GM19467 (cell line): ENCODE measurements around the gene KIRREL3.
"Not testable (repeated sequence)": the region's sequence is repeated elsewhere in the genome, so short reads cannot be mapped to it uniquely, and the experiment has no call there.

Experiments
- ATAC-seq: cut with Tn5 transposase; IDR thresholded peaks from one replicate; pipeline ENCODE4 v1.9.1; 2021; ENCODE audit warnings: mild to moderate bottlenecking, moderate library complexity; ENCODE audit not compliant: unreplicated experiment

Gene KIRREL3

DNA sequence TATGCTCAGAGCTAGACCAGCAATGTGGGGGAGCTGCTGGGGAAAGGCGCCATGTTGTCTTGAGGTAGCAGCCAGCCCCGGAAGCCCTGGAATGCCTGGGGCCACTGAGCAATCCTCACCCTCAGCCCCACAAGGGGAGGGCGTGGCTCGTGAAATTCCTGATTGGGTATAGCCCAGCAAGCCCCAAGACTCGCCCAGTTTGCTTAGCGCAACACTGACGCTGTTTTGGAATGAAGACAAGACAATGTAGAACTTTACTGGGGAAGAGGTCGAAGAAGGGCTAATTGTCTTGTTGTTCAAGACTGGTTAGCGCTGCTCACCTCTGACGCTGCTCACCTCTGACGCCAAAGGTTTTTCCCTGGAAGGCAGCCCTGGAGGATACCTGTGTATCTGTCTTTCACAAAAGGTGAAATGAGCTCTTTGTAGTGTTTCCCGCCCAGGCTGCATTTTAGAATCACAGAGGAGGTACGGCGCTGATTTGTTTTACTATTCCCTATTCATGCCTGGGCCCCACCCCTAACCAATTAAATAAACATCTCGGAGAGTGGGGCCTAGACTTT is 597.5 kb downstream of the KIRREL3 start:
- ATAC-seq: no peak

DNA sequence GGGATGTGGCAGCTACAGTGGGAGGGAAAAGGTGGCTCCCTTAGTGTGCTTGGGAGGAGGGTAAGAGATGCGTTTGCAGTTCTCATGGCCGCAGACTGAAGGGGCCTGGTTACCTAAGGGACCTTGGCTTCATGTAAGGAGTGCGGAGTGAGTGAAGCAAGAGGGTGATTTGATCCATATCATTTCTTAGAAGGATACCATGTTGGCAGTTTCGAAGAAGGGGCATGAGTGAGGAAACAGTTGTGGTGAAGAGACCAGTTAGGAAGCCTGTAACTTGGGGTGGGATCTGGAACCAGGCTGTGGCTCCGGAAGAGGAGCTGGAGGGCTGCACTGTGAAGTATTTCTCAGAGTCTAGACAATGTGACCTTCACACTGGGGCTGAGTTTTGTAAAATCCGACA is 600.1 kb downstream of the KIRREL3 start:
- no peak for ATAC-seq

- ATAC-seq: no peak
Observed at GRCh38 chr11:126400019-126400418, 600.6 kb downstream of the KIRREL3 start.

DNA sequence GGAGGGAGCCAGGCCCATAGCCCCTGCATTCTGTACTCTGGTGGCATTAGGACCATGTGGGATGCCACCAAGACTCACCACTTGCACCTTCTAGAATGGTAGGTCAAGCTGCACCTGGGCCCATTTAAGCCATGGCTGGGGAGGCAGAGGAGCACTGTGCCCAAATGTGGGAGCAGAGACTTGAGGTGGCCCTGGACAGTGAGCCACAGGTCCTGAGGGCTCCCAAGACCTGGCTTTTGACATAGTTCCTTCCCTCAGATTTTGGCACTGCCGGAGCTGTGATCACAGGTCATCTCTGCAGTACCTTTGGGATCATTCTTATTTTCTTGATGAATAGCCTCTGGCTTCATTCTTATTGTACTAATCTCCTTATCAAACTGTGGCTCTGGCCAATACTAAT is 601.8 kb downstream of the KIRREL3 start:
- ATAC-seq: no peak

DNA sequence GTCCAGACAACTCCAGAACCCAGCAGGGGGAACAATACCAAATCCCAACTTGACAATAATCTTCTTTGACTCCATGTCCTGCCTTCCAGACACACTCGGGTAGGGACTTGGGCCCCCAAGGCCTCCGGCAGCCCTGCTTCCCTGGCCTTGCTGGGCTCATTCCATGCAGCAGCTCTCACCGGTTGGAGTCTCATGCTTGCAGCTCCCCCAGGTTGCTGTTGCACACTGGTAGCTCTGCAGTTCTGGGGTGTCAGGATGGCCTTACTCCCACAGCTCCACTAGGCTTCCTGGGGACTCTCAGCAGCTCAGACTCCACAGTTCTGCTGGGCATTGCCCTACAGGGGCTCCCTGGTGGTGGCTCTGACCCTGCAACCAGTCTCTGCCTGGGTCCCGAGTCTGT is 602.3 kb downstream of the KIRREL3 start:
- no peak for ATAC-seq

DNA sequence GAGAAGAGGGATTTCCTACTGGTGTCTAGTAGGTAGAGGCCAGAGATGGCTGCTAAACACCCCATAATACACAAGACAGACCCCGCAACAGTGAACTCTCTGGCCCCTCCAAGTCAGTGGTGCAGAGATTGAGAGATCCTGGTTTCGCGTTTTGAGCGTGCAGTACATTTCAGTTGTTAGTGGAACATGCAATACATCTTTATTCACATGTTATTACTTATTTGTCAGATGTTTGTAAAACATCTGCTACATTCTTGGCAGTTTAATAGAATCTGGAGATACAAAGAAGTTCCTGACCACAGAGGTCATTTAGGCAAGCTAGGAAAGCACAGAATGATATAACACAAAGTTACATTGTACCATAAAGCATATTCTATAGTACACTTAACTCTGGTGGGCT is 603.6 kb downstream of the KIRREL3 start:
- no peak for ATAC-seq

GRCh38 chr11:126396266-126396665 is 604.3 kb downstream of the KIRREL3 start:
- ATAC-seq: not testable (repeated sequence)

DNA sequence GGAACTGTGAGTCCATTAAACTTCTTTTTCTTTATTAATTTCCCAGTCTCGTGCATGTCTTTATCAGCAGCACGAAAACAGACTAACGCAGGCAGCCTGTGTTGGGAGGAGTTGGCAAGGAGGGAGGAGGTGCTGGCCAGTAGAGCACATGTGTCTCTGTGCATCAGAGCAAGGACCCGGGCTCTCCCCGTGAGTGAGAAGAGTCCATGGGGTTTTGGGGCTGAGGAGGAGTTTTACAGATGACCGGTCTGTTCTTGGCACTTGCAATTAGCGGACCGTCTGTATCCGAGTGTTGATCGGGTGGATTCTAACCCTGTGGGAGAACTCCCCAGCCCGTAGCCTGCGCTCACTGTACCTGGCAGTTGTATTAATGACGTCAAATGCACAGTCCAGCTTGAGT is 604.8 kb downstream of the KIRREL3 start:
- not testable (repeated sequence) for ATAC-seq

DNA sequence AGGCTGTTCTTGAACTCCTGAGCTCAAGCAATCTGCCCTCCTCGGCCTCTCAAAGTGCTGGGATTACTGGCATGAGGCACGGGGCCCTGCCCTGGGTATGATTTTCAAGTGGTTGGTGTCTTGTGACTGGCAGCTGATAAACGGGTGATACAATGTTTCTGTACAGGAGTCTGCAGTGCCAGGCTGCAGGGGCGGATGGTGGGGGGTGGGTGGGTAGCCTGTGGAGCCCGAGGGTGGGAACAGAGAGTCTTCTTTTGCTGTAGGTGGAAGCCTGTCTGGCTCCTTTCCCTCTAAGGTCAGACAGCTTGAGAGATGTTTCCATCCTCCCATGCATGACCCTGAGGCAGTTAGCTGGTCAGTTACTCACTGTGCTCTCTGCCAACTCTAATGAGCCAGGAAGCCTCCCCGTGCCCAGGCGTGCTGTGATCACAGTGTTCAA is 605.9 kb downstream of the KIRREL3 start:
- not testable (repeated sequence) for ATAC-seq

GRCh38 chr11:126394036-126394435 is 606.5 kb downstream of the KIRREL3 start:
- ATAC-seq: no peak

DNA sequence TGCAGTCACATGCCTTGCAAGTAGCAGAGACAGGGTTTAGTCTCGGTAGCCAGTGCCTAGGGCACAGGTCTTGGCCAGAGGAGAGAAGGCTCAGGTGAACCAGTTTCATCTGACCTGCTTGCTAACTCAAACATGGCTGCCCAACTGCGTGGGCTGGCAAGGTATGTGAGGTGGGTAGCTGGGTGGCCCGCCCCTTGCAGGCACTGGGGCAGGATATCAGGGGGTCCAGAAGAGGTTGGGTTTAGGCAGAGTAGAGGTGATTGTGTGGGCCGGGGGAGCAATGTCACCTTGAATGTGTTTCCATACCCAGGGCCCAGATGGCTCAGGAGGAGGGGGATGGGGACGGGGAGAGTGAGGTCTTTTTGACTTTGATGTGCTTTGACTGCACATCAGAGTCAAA is 607.4 kb downstream of the KIRREL3 start:
- ATAC-seq: no peak

- no peak for ATAC-seq
Observed at GRCh38 chr11:126392633-126393013, 607.9 kb downstream of the KIRREL3 start.

DNA sequence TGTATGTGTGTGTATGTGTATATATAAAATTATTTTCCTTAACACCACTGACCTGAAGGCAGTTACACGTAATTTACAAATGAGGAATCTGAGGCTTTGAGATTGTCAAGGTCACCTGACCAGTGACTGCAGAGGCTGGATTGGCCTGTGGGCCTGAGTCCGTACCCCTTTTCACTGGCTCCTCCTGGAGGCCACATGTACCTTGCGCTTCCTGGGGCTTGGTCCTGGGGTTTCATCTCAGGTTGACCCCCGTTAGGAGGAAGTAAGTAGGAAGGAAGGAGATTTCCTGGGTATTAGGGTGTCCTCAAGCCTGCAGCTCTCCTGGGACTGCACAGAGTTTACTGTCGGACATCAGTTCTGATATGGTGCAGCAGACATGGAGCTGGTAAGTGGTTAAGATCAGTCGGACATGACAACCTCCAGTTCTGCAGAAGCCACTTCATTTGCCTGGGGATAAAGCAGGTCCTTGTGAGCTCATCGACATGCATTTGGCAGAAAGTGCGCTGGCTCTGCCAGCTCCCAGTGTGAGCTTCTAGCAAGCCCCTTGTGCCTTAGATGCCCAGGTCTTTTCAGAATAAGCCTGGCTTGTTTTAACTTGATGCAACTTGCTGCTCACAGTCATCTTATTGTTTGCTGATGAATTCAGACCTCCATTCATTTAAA is 608.5 kb downstream of the KIRREL3 start:
- ATAC-seq: no peak

DNA sequence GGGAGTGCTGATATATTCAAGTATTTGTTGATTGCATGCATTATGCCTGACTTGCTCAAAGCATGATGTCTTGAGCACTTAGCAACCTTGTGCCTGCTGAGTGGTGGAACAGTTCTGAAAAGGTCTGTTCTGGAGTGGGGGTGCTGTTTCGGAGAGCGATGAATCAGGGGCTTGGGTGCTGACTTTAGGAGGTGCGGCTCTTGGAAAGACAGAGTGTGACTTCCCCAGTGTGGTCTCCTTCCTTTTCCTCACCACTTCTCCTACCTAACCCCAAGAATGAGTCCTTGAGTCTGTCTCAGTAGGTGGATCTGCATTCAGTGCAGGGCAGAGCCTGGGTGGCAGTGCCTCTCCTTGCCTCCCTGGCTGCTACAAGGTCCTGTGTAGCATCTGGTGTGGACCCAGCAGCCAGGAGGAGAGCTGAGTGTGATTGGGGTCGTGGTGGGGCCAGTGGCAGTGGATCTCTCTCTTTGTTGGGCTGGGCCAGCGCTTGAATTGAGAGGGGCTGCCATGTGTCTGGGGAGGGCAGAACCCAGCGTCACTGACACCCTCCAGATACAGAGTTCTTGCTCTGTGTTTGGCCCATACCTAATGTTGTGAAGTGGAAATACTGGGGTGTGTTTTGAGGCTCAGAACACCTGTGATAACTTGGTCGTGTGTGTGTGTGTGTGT is 609.1 kb downstream of the KIRREL3 start:
- ATAC-seq: no peak

GRCh38 chr11:126390272-126390867 is 610.2 kb downstream of the KIRREL3 start:
- ATAC-seq: no peak

- no peak for ATAC-seq
Observed at GRCh38 chr11:126387857-126388256, 612.7 kb downstream of the KIRREL3 start.

- not testable (repeated sequence) for ATAC-seq
Observed at GRCh38 chr11:126386729-126387071, 613.9 kb downstream of the KIRREL3 start.

- ATAC-seq: no peak
Observed at GRCh38 chr11:126385991-126386728, 614.4 kb downstream of the KIRREL3 start.

GRCh38 chr11:126384449-126385070 is 616.0 kb downstream of the KIRREL3 start:
- no peak for ATAC-seq

DNA sequence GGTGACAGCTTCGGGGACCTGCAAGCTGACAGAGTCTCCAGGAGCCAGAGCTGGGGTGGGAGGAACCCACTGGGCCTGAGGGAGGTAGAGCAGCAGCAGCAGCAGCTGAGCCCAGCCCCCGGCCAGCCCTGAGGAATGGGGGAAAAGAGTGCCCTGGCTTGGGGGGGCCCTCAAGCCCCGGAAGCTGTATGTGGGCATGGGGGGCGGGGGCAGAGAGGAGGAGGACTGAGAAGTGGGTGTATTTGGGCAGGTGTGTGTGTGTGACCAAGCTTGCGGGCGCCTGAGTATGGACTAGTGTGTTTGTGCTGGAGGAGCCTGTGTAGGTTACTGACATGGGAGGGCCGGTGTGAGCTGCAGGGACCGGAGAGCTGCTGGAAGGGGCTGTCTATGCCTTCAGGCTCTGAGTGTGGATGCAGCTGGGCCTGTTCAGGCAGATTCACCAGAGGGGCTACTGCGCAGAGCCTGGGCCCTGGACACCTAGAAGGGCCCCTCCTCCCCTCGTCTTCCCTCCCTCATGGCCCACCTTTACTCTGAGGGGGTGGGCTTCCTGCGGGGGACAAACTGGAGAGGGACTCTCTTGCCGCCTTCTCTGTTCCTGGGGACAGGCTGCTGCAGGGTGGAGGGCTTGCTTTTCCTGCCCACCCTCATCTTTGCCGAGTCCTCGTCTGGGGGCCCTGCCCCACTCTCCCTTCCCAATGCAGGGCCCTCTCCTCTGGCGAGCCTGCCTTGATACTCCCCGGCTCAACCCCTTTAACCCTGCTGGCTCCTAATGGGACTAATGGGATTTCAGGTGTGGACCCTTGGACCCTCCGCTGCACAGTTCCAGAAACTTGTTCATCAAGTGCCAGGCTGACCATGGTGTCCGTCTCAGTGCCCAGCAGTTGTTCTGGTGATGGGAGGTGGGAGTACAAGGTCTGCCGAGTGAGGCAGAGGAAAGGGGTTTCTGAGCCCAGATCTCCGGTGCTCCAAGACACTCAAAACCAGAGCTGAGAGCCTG is 616.9 kb downstream of the KIRREL3 start:
- ATAC-seq: no peak
